Measurements from ENCODE around the gene PRLHR. TPM values are rescaled to one million over a fixed set of nuclear protein-coding genes. Genes with fewer than 3 reads are reported as not detected.

The PRLHR gene
- total RNA-seq, result not detected

GRCh38 chr10:118595598-118596425, at the start of gene PRLHR:
PRLHR (minus strand) TSS chr10:118595648; CDS start chr10:118595244, 404 bp downstream.
- H3K4me3 ChIP-seq (ENCODE audit: low read depth, poor library complexity, severe bottlenecking), result no peak within 1 kb of the TSS
- no peak for DNase-seq (ENCODE audit: low spot score in 2 of 2)
- intact Hi-C loops (cut with DNase I; ENCODE audit: low total_unique reads), result no loop called here
- 9 to 14% methylated on average over 39 to 52 of the region's 52 CpGs for WGBS, 2 donors
- TF ChIP-seq CTCF (IDR thresholded peaks at IDR 0.05), result no peak
- no peak for TF ChIP-seq POLR2A (IDR thresholded peaks at IDR 0.05)

- WGBS, 2 donors, result 66 to 81% methylated on average over 2 of the region's 2 CpGs
- no peak for TF ChIP-seq POLR2A (IDR thresholded peaks at IDR 0.05)
- no peak for DNase-seq (ENCODE audit: low spot score in 2 of 2)
- intact Hi-C loops (cut with DNase I; ENCODE audit: low total_unique reads), result no loop called here
- H3K4me3 ChIP-seq (ENCODE audit: low read depth, poor library complexity, severe bottlenecking), result no peak overlapping the region
These were observed 46.8 kb upstream of the PRLHR start for GRCh38 chr10:118642228-118642627.

GRCh38 chr10:118638680-118639079, 43.2 kb upstream of the PRLHR start:
- DNase-seq (ENCODE audit: low spot score in 2 of 2), result peak in 1 of 2 donors; percentile 65
- H3K4me3 ChIP-seq (ENCODE audit: low read depth, poor library complexity, severe bottlenecking), result no peak overlapping the region
- intact Hi-C loops (cut with DNase I; ENCODE audit: low total_unique reads), result no loop called here
- WGBS, 2 donors, result 74 to 80% methylated on average over 9 of the region's 9 CpGs
- no peak for TF ChIP-seq CTCF (IDR thresholded peaks at IDR 0.05)
- no peak for TF ChIP-seq POLR2A (IDR thresholded peaks at IDR 0.05)

GRCh38 chr10:118635674-118636402, 40.4 kb upstream of the PRLHR start:
- intact Hi-C loops (cut with DNase I; ENCODE audit: low total_unique reads), result no loop called here
- 78 to 90% methylated on average over 4 of the region's 4 CpGs for WGBS, 2 donors
- TF ChIP-seq POLR2A (IDR thresholded peaks at IDR 0.05) (no peak), CTCF (IDR thresholded peaks at IDR 0.05) (no peak)
- no peak for DNase-seq (ENCODE audit: low spot score in 2 of 2)
- H3K4me3 ChIP-seq (ENCODE audit: low read depth, poor library complexity, severe bottlenecking), result no peak overlapping the region

- H3K4me3 ChIP-seq (ENCODE audit: low read depth, poor library complexity, severe bottlenecking), result no peak overlapping the region
- WGBS, 2 donors, result 82 to 84% methylated on average over 7 of the region's 7 CpGs
- intact Hi-C loops (cut with DNase I; ENCODE audit: low total_unique reads), result no loop called here
- TF ChIP-seq CTCF (IDR thresholded peaks at IDR 0.05), result no peak
- no peak for TF ChIP-seq POLR2A (IDR thresholded peaks at IDR 0.05)
- DNase-seq (ENCODE audit: low spot score in 2 of 2), result no peak
These were observed 38.3 kb upstream of the PRLHR start for GRCh38 chr10:118633786-118634185.

- 13 to 24% methylated on average over 3 of the region's 3 CpGs for WGBS, 2 donors
- TF ChIP-seq CTCF (IDR thresholded peaks at IDR 0.05), result no peak
- TF ChIP-seq POLR2A (IDR thresholded peaks at IDR 0.05), result no peak
- peak in 1 of 2 donors; percentile 42 for DNase-seq (ENCODE audit: low spot score in 2 of 2)
- H3K4me3 ChIP-seq (ENCODE audit: low read depth, poor library complexity, severe bottlenecking), result no peak overlapping the region
- intact Hi-C loops (cut with DNase I; ENCODE audit: low total_unique reads), result no loop called here
These were observed 33.8 kb upstream of the PRLHR start for GRCh38 chr10:118629211-118629610.

All from lower leg skin (tissue), 4 donors.